HUDEP-2 (cell line): Measurements from ENCODE around the gene AGBL5.

Experiments
- DNase-seq, 76 experiments: peaks; one replicate each; lab custom pipeline; 2025; ENCODE audit not compliant: unreplicated experiment in 76 of 76; lab: John Stamatoyannopoulos, UW

The AGBL5 gene

GRCh38 chr2:27050996-27051901, at the start of gene AGBL5:
TSS of gene AGBL5 (plus strand) at chr2:27051668. CDS start at chr2:27052959, 1,291 bp downstream.
- DNase-seq, result peak; percentile 48 to 99 (median 93)

- DNase-seq, result no peak
Measured at GRCh38 chr2:27001950-27002349, 49.5 kb upstream of the AGBL5 start.

GRCh38 chr2:27003007-27003406, 48.5 kb upstream of the AGBL5 start:
- DNase-seq, result no peak

GRCh38 chr2:27003857-27004256, 47.6 kb upstream of the AGBL5 start:
- peak in 1 of 76 experiments; percentile 8 for DNase-seq

- DNase-seq, result peak in 4 of 76 experiments; percentile 8 to 34 (median 10)
Measured at GRCh38 chr2:27006602-27007415, 44.7 kb upstream of the AGBL5 start.

- DNase-seq, result peak in 23 of 76 experiments; percentile 5 to 59 (median 26)
Measured at GRCh38 chr2:27007416-27008374, 43.8 kb upstream of the AGBL5 start.

- no peak for DNase-seq
Measured at GRCh38 chr2:27008678-27009077, 42.8 kb upstream of the AGBL5 start.

GRCh38 chr2:27009083-27009482, 42.4 kb upstream of the AGBL5 start:
- DNase-seq, result no peak

GRCh38 chr2:27009716-27010115, 41.8 kb upstream of the AGBL5 start:
- DNase-seq, result no peak

GRCh38 chr2:27010139-27010538, 41.3 kb upstream of the AGBL5 start:
- peak in 4 of 76 experiments; percentile 6 to 34 (median 13) for DNase-seq

GRCh38 chr2:27013738-27014137, 37.7 kb upstream of the AGBL5 start:
- no peak for DNase-seq

- no peak for DNase-seq
Measured at GRCh38 chr2:27014771-27015433, 36.6 kb upstream of the AGBL5 start.

GRCh38 chr2:27016801-27017325, 34.6 kb upstream of the AGBL5 start:
- DNase-seq, result peak in 53 of 76 experiments; percentile 5 to 66 (median 39)

GRCh38 chr2:27018142-27018541, 33.3 kb upstream of the AGBL5 start:
- no peak for DNase-seq

- no peak for DNase-seq
Measured at GRCh38 chr2:27019459-27019858, 32.0 kb upstream of the AGBL5 start.

GRCh38 chr2:27019931-27020855, 31.3 kb upstream of the AGBL5 start:
- peak in 68 of 76 experiments; percentile 6 to 81 (median 54) for DNase-seq

- peak in 4 of 76 experiments; percentile 5 to 35 (median 13) for DNase-seq
Measured at GRCh38 chr2:27021253-27022049, 30.0 kb upstream of the AGBL5 start.

GRCh38 chr2:27023740-27024139, 27.7 kb upstream of the AGBL5 start:
- no peak for DNase-seq
